ENCODE measurements around the gene SYNE1. TPM values are rescaled to one million over a fixed set of nuclear protein-coding genes. Genes with fewer than 3 reads are reported as not detected.
"Not testable (repeated sequence)": the region's sequence is repeated elsewhere in the genome, so short reads cannot be mapped to it uniquely, and the experiment has no call there.

Gene SYNE1, protein sequence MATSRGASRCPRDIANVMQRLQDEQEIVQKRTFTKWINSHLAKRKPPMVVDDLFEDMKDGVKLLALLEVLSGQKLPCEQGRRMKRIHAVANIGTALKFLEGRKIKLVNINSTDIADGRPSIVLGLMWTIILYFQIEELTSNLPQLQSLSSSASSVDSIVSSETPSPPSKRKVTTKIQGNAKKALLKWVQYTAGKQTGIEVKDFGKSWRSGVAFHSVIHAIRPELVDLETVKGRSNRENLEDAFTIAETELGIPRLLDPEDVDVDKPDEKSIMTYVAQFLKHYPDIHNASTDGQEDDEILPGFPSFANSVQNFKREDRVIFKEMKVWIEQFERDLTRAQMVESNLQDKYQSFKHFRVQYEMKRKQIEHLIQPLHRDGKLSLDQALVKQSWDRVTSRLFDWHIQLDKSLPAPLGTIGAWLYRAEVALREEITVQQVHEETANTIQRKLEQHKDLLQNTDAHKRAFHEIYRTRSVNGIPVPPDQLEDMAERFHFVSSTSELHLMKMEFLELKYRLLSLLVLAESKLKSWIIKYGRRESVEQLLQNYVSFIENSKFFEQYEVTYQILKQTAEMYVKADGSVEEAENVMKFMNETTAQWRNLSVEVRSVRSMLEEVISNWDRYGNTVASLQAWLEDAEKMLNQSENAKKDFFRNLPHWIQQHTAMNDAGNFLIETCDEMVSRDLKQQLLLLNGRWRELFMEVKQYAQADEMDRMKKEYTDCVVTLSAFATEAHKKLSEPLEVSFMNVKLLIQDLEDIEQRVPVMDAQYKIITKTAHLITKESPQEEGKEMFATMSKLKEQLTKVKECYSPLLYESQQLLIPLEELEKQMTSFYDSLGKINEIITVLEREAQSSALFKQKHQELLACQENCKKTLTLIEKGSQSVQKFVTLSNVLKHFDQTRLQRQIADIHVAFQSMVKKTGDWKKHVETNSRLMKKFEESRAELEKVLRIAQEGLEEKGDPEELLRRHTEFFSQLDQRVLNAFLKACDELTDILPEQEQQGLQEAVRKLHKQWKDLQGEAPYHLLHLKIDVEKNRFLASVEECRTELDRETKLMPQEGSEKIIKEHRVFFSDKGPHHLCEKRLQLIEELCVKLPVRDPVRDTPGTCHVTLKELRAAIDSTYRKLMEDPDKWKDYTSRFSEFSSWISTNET (N-terminal part only)
- total RNA-seq (2014; rRNA removed; shearing (Covaris generic)) = 15.3 and 20.9 TPM in 2 replicates

- DNase-seq (ENCODE audit: low read depth) = no peak
Measured at GRCh38 chr6:152637296-152638047, at the start of gene SYNE1. SYNE1 (minus strand) TSS chr6:152637362; CDS start chr6:152628331, 9,031 bp downstream.

GRCh38 chr6:152685819-152686218 lies 48.7 kb upstream of the SYNE1 start:
- no peak for DNase-seq (ENCODE audit: low read depth)

GRCh38 chr6:152682935-152683334 lies 45.8 kb upstream of the SYNE1 start:
- DNase-seq (ENCODE audit: low read depth) = not testable (repeated sequence)

- no peak for DNase-seq (ENCODE audit: low read depth)
Measured at GRCh38 chr6:152682141-152682540, 45.0 kb upstream of the SYNE1 start.

DNA sequence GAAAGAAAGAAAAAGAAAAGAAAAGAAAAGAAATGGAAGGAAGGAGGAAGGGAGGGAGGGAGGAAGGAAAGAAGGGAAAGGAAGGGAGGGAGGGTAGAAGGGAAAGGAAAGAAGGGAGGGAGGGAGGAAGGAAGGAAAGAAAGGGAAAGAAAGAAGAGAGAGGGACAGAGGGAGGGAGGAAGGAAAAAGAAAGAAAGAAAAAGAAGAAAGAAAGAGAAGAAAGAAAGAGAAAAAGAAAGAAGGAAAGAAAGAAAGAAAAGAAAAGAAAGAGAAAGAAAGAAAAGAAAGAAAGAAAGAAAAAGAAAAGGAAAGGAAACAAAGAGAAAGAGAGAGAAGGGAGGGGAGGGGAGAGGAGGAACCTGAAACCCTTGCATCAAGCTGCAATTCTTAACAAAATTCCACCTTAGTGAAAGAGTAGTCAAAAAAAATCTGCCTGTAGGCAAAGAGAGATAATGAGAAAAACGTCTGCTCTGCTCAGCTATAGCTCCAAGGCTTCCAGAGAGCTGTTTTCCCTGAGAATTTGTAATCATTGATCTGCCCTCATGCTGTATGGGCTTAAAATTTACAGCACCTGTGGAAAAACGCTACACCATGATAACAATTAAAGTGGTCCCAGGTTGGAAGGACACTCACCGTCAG lies 43.8 kb upstream of the SYNE1 start:
- no peak for DNase-seq (ENCODE audit: low read depth)

GRCh38 chr6:152680151-152680550 lies 43.0 kb upstream of the SYNE1 start:
- DNase-seq (ENCODE audit: low read depth) = no peak

- DNase-seq (ENCODE audit: low read depth) = no peak
Measured at GRCh38 chr6:152673236-152673635, 36.1 kb upstream of the SYNE1 start.

- DNase-seq (ENCODE audit: low read depth) = no peak
Measured at GRCh38 chr6:152671171-152671570, 34.0 kb upstream of the SYNE1 start.

GRCh38 chr6:152669895-152670294 lies 32.7 kb upstream of the SYNE1 start:
- DNase-seq (ENCODE audit: low read depth) = peak; percentile 21

DNA sequence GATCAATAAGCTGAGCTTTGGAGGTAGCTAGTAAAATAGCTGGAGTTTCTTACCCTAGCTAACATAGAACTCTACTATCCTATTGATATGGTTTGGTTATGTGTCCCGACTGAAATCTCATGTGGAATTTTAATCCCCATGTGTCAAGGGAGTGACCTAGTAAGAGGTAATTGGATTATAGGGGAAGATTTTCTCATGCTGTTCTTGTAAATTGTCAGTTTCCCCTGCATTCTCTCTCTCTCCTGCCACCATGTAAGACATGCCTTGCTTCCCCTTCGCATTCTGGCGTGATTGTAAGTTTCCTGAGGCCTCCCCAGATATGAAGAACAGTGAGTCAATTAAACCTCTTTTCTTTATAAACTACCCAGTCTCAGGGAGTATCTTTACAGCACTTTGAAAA lies 24.6 kb upstream of the SYNE1 start:
- DNase-seq (ENCODE audit: low read depth) = no peak

DNA sequence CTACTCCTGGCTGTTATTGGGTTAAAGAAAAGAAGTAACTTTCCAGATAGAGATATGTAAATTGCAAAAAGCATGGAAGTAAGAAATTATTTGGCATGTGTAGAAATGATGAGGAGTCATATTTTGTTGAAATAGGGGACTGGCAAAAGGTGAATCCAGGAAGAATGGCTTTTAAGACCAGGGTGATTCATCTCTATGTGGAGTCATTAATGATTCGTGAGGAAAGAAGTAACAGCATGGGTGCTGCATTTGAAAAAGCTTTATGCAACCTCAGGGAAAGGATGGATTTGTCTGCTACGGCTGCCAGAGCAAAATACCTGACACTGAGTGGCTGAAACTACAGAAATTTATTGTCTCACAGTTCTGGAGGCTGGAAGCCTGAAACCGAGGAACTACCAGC lies 14.8 kb upstream of the SYNE1 start:
- no peak for DNase-seq (ENCODE audit: low read depth)

- DNase-seq (ENCODE audit: low read depth) = no peak
Measured at GRCh38 chr6:152648105-152648504, 10.9 kb upstream of the SYNE1 start.

DNA sequence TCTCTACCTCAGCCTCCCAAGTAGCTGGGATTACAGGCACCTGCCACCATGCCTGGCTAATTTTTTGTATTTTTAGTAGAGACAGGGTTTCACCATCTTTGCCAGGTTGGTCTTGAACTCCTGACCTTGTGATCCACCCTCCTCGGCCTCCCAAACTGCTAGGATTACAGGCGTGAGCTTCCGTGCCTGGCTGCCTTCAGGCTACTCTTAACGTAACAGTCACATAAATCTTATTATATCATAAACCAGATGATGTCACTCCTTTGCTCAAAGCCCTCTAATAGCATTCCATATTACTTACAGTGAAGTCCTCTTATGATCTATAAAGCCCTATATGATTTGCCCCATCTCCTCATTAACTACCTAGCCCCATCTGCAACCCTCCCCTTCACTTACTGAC lies 9.6 kb upstream of the SYNE1 start:
- DNase-seq (ENCODE audit: low read depth) = not testable (repeated sequence)

GRCh38 chr6:152642578-152643375 lies 5.6 kb upstream of the SYNE1 start:
- DNase-seq (ENCODE audit: low read depth) = peak; percentile 49

DNA sequence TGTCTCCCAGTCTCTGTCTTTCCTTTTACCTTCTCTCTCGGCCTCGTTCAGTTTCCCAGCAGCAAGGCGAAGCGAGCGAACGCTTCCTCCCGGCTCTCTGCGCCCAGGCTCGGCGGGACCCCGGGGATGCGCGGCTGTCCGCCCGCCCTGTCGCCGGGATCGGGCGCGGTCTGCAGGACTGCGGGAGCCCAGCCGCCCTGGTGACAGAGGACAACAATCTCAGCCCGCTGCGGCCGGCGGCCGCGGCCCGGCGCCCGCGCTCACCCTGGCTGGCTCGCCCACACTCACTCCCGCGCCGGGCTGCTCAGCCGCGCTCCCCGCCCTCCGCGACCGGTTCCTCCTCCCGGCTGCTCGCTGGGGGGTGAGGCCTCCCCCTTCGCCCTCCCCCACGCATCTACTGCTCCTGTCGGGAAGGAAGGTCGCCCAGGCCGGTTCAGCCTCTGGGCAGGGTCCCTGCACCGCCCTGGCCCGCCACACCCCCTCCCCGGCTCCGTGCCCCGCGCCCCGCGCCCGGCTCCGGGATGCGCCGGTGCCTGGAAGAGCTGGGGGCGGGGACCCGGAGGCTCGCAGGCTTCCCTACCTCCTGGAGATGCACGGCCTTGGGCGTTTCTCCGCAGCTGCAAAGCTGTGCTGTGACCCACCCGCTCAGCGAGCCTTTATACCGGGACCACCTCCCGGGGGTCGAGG lies 410 bp downstream of the SYNE1 start:
- no peak for DNase-seq (ENCODE audit: low read depth)

GRCh38 chr6:152636021-152636608 lies 1.0 kb downstream of the SYNE1 start:
- DNase-seq (ENCODE audit: low read depth) = no peak

DNA sequence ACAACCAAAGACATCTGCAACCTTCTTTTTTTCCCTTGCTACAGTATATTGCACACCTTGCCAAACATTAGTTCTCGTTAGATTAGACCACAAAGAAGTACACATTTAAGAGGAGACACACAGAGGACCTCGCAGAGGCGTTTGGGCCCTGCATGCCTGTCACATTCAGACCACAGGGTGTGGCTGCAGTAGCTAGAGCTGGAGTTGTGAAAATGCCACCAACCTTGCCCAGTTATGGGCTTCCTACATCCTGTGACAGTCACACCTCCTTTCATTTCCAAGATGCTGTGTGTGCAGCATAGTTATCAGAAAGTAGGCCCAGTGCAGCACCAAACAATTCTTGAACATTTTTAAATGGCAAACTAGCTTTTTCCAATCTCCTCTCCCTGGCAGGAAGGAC lies 2.4 kb downstream of the SYNE1 start:
- no peak for DNase-seq (ENCODE audit: low read depth)

- no peak for DNase-seq (ENCODE audit: low read depth)
Measured at GRCh38 chr6:152632121-152632782, 4.9 kb downstream of the SYNE1 start.

GRCh38 chr6:152631376-152631775 lies 5.8 kb downstream of the SYNE1 start:
- no peak for DNase-seq (ENCODE audit: low read depth)
